CD4-positive, CD25-positive, alpha-beta regulatory T cell (primary cell): ENCODE results near the gene PRPF19. TPM values are rescaled to one million over a fixed set of nuclear protein-coding genes. Genes with fewer than 3 reads are reported as not detected.

ENCODE experiments used
- ATAC-seq, 2 donors: fragments of 150-1000 bp; cut with Tn5 transposase; one replicate each; pipeline ENCODE4 v1.10.0; 2021; ENCODE audit warnings: low read depth in 2 of 2, moderate number of reproducible peaks in 2 of 2, moderate library complexity in 1 of 2
- DNase-seq, 3 donors: peaks; one replicate each; pipeline versions ENCODE4 v3.0.0 to v3.0.0-alpha.2; 2012 to 2022; ENCODE audit warnings: mixed read lengths in 1 of 3
- H3K27ac ChIP-seq: one replicate; pipeline ENCODE4 v1.7.0; 2013; ENCODE audit warnings: mild to moderate bottlenecking, low read length; ENCODE audit not compliant: insufficient read depth, poor library complexity, severe bottlenecking
- H3K27me3 ChIP-seq: one replicate; pipeline ENCODE4 v1.7.0; 2013; ENCODE audit warnings: low read length; ENCODE audit not compliant: control insufficient read depth, insufficient read depth
- H3K36me3 ChIP-seq: one replicate; pipeline ENCODE4 v1.7.0; 2013; ENCODE audit warnings: mild to moderate bottlenecking, low read length, moderate library complexity; ENCODE audit not compliant: control insufficient read depth, insufficient read depth
- H3K4me1 ChIP-seq: 2 replicates; pipeline ENCODE4 v1.7.0; 2013; ENCODE audit warnings: mild to moderate bottlenecking, low read length; ENCODE audit not compliant: insufficient read depth, control insufficient read depth, poor library complexity, severe bottlenecking
- H3K4me3 ChIP-seq: one replicate; pipeline ENCODE4 v1.7.0; 2013; ENCODE audit warnings: low read depth, mild to moderate bottlenecking, low read length, moderate library complexity
- H3K9me3 ChIP-seq, 2 experiments: 1 replicate in 1 of 2; 2 replicates in 1 of 2; pipeline ENCODE4 v1.7.0; 2013; ENCODE audit warnings: low read length in 2 of 2, mild to moderate bottlenecking in 1 of 2, moderate library complexity in 1 of 2; ENCODE audit not compliant: control insufficient read depth in 2 of 2
- H3K27ac Mint-ChIP-seq, 3 donors: one replicate each; pipeline ENCODE4 v1.8.0; 2020 to 2022; ENCODE audit warnings: mild to moderate bottlenecking in 3 of 3, mixed read lengths in 3 of 3, moderate library complexity in 2 of 3
- H3K27me3 Mint-ChIP-seq: one replicate; pipeline ENCODE4 v1.8.0; 2022; ENCODE audit warnings: mild to moderate bottlenecking, mixed read lengths
- H3K36me3 Mint-ChIP-seq: one replicate; pipeline ENCODE4 v1.8.0; 2020; ENCODE audit warnings: mixed read lengths
- H3K4me1 Mint-ChIP-seq, 4 donors: one replicate each; pipeline ENCODE4 v1.8.0; 2020 to 2022; ENCODE audit warnings: mixed read lengths in 4 of 4, mild to moderate bottlenecking in 1 of 4
- H3K4me3 Mint-ChIP-seq, 4 donors: one replicate each; pipeline ENCODE4 v1.8.0; 2020 to 2022; ENCODE audit warnings: mild to moderate bottlenecking in 4 of 4, mixed read lengths in 4 of 4, moderate library complexity in 3 of 4
- H3K9me3 Mint-ChIP-seq, 7 donors: one replicate each; pipeline ENCODE4 v1.8.0; 2020 to 2022; ENCODE audit warnings: mixed read lengths in 7 of 7, mild to moderate bottlenecking in 3 of 7, moderate library complexity in 2 of 7
- polyA plus RNA-seq, 4 donors: library from polyadenylated mRNA; unstranded; fragments of 300-500 nt; fragmentation: Illumina TruSeq; gene quantifications; one replicate each; pipeline ENCODE4 v1.2.3, GENCODE V29; 2021
- total RNA-seq: library from RNA; stranded (reverse); gene quantifications from one replicate; pipeline ENCODE4 v1.2.3, GENCODE V29; 2022

The PRPF19 gene
- total and polyA plus RNA-seq, 5 donors from 2014 or later = 13.6 to 67.6 (median 13.9) TPM

- no peaks in the 10 kb centered on the region for H3K27me3 Mint-ChIP-seq
- peak overlapping the region; percentile 93 to 96 (median 94) for H3K27ac Mint-ChIP-seq
- H3K4me3 Mint-ChIP-seq = peak overlapping the region; percentile 89 to 99 (median 98)
- DNase-seq (peak; percentile 50 to 92 (median 65)), ATAC-seq (peak; percentile 52 to 53)
- H3K9me3 Mint-ChIP-seq = no peaks in the 10 kb centered on the region
- H3K27ac ChIP-seq = peak overlapping the region; percentile 98
- peaks cover 19% of the 10 kb centered on the region for H3K36me3 Mint-ChIP-seq
- no peaks in the 10 kb centered on the region for H3K9me3 ChIP-seq
- H3K4me1 ChIP-seq = peaks cover 39% of the 10 kb centered on the region
- H3K36me3 ChIP-seq = peaks cover 15% of the 10 kb centered on the region
- H3K27me3 ChIP-seq = peaks cover 3% of the 10 kb centered on the region
- peak overlapping the region; percentile 84 for H3K4me3 ChIP-seq
- H3K4me1 Mint-ChIP-seq = peaks cover 17 to 60% (median 39%) of the 10 kb centered on the region in 4 donors
These were observed 9.0 kb upstream of the PRPF19 start for GRCh38 chr11:60915248-60915914.

- Histone ChIP-seq H3K9me3 (no peaks in the 10 kb centered on the region), H3K27ac (peak overlapping the region; percentile 98), H3K4me3 (peak overlapping the region; percentile 84), H3K36me3 (peaks cover 9% of the 10 kb centered on the region), H3K4me1 (peaks cover 39% of the 10 kb centered on the region), H3K27me3 (peaks cover 5% of the 10 kb centered on the region)
- Mint-ChIP-seq H3K9me3 (no peaks in the 10 kb centered on the region), H3K36me3 (peaks cover 13% of the 10 kb centered on the region), H3K27ac (peak overlapping the region; percentile 93 to 96 (median 94)), H3K4me3 (peak overlapping the region; percentile 89 to 99 (median 98)), H3K27me3 (no peaks in the 10 kb centered on the region), H3K4me1 (peaks cover 17 to 60% (median 37%) of the 10 kb centered on the region in 4 donors)
- peak; percentile 15 to 21 for ATAC-seq
- peak; percentile 27 to 59 (median 43) for DNase-seq
These were observed 8.4 kb upstream of the PRPF19 start for GRCh38 chr11:60914633-60915247.

- peak; percentile 74 to 78 for ATAC-seq
- Histone ChIP-seq H3K9me3 (no peaks in the 10 kb centered on the region), H3K4me1 (peaks cover 39% of the 10 kb centered on the region), H3K27ac (peak within 1 kb of the TSS; percentile 98), H3K27me3 (peaks cover 8% of the 10 kb centered on the region), H3K4me3 (peak within 1 kb of the TSS; percentile 97), H3K36me3 (peaks cover 4% of the 10 kb centered on the region)
- Mint-ChIP-seq H3K4me1 (peaks cover 17 to 60% (median 34%) of the 10 kb centered on the region in 4 donors), H3K9me3 (no peaks in the 10 kb centered on the region), H3K27ac (peak within 1 kb of the TSS; percentile 97 to 99 (median 97)), H3K4me3 (peak within 1 kb of the TSS; percentile 97 to 100 (median 98)), H3K27me3 (peaks cover 2% of the 10 kb centered on the region), H3K36me3 (peaks cover 8% of the 10 kb centered on the region)
- DNase-seq = peak; percentile 85 to 92 (median 91)
These were observed 7.6 kb upstream of the PRPF19 start, which contains the start of gene TMEM109 for GRCh38 chr11:60913793-60914632. TMEM109 (plus strand) TSS chr11:60914158; CDS start chr11:60919694, 5,536 bp downstream.

GRCh38 chr11:60912851-60913528 lies 6.6 kb upstream of the PRPF19 start:
- H3K27ac ChIP-seq = peak overlapping the region; percentile 98
- H3K36me3 Mint-ChIP-seq = peaks cover 6% of the 10 kb centered on the region
- H3K27me3 ChIP-seq = peaks cover 13% of the 10 kb centered on the region
- H3K9me3 ChIP-seq = no peaks in the 10 kb centered on the region
- ATAC-seq (no peak), DNase-seq (no peak)
- H3K4me3 ChIP-seq = peak overlapping the region; percentile 97
- H3K4me1 Mint-ChIP-seq = peaks cover 17 to 64% (median 32%) of the 10 kb centered on the region in 4 donors
- H3K27ac Mint-ChIP-seq = peak overlapping the region; percentile 74 to 99 (median 97)
- no peaks in the 10 kb centered on the region for H3K9me3 Mint-ChIP-seq
- peaks cover under 1% of the 10 kb centered on the region for H3K36me3 ChIP-seq
- H3K4me3 Mint-ChIP-seq = peak overlapping the region; percentile 82 to 100 (median 98)
- H3K27me3 Mint-ChIP-seq = peaks cover 10% of the 10 kb centered on the region
- H3K4me1 ChIP-seq = peaks cover 39% of the 10 kb centered on the region

- no peaks in the 10 kb centered on the region for H3K36me3 ChIP-seq
- H3K9me3 ChIP-seq = no peaks in the 10 kb centered on the region
- H3K36me3 Mint-ChIP-seq = peaks cover 4% of the 10 kb centered on the region
- peaks cover 43% of the 10 kb centered on the region for H3K4me1 ChIP-seq
- peak overlapping the region; percentile 22 to 93 (median 89) for H3K27ac Mint-ChIP-seq
- ATAC-seq = no peak
- peaks cover 17 to 65% (median 32%) of the 10 kb centered on the region in 4 donors for H3K4me1 Mint-ChIP-seq
- peaks cover 10% of the 10 kb centered on the region for H3K27me3 Mint-ChIP-seq
- H3K4me3 Mint-ChIP-seq = peak overlapping the region; percentile 67 to 98 (median 79)
- DNase-seq = peak in 2 of 3 donors; percentile 31 to 46
- peak overlapping the region; percentile 9 for H3K4me3 ChIP-seq
- peak overlapping the region; percentile 98 for H3K27ac ChIP-seq
- peaks cover 13% of the 10 kb centered on the region for H3K27me3 ChIP-seq
- H3K9me3 Mint-ChIP-seq = no peaks in the 10 kb centered on the region
These were observed 6.0 kb upstream of the PRPF19 start for GRCh38 chr11:60912223-60912850.

GRCh38 chr11:60910711-60911380 lies 4.5 kb upstream of the PRPF19 start:
- H3K27ac ChIP-seq = no peak overlapping the region
- Mint-ChIP-seq H3K27me3 (peaks cover 10% of the 10 kb centered on the region), H3K4me1 (peaks cover 17 to 63% (median 30%) of the 10 kb centered on the region in 4 donors), H3K27ac (peak overlapping the region in 2 of 3 donors; percentile 89 to 93), H3K36me3 (no peaks in the 10 kb centered on the region), H3K9me3 (peaks cover 0 to 2% (median 0%) of the 10 kb centered on the region in 7 donors), H3K4me3 (peak overlapping the region in 2 of 4 donors; percentile 16 to 43)
- H3K36me3 ChIP-seq = no peaks in the 10 kb centered on the region
- DNase-seq (no peak), ATAC-seq (no peak)
- peaks cover 13% of the 10 kb centered on the region for H3K27me3 ChIP-seq
- no peaks in the 10 kb centered on the region for H3K9me3 ChIP-seq
- no peak overlapping the region for H3K4me3 ChIP-seq
- peaks cover 49% of the 10 kb centered on the region for H3K4me1 ChIP-seq
